ENCODE data around the gene KRT86. TPM values are rescaled to one million over a fixed set of nuclear protein-coding genes. Genes with fewer than 3 reads are reported as not detected.
"Not testable (repeated sequence)": the region's sequence is repeated elsewhere in the genome, so short reads cannot be mapped to it uniquely, and the experiment has no call there.

Gene KRT86
- total and polyA plus RNA-seq, 2 donors (not counting 1 experiment from before 2014, with no cell fraction given): 0.02 to 0.17 TPM

DNA sequence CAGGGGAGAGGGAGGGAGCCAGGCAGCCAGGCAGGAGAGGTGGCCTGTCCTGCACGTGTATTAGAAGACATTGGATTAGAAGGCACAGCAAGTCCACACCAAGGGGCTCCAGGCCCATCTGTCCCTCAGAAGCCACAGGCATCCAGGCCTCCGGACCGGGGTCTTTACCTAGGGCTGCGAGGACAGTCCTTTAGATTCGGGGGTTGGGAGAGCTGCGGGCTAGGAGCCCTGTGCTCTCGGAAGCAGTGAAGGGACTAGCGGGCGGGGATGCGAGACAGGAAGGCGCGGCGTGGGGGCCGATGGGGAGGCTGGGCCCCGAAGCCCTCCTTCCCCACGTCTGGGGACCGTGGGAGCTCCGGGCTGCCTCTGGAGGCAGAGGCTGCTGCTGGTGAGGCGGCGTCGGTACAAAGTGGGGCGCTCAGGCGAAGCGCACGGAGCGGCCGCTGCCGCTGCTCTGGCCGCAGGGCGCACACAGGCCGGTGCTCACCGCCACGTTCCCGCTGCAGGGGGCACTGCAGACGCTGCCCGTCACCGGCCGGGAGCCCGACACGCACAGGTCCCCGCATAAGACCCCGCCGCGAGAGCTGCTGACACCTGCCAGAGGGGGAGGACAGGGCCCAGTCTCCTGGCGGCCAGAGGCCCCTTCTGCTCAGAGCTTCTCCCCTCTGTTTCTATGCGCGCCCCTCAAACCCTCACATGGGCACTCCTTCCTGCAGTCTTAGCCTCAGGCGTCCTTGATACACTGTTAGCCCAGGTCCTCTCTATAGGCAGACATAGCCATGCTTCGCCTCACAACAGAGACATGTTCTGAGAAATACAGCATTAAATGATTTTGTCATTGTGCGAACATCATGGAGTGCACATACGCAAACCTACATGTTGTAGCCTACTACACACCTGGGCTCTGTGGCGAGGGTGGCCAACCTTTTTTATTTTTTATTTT, 24.1 kb upstream of the KRT86 start:
- Histone ChIP-seq H3K4me1 (ENCODE audit: control insufficient read depth, extremely low read depth, insufficient read depth, low read length) (no peaks in the 10 kb centered on the region), H3K27me3 (ENCODE audit: control insufficient read depth, insufficient read depth, low read length) (peaks cover 11% of the 10 kb centered on the region), H3K27ac (ENCODE audit: insufficient read depth, low read length) (no peak overlapping the region), H3K9ac (ENCODE audit: insufficient read depth, low read length) (no peak overlapping the region), H2AFZ (ENCODE audit: low read length) (no peak overlapping the region), H4K20me1 (ENCODE audit: control insufficient read depth, extremely low read depth, insufficient read depth, low read length) (no peaks in the 10 kb centered on the region), H3K9me3 (ENCODE audit: control insufficient read depth, insufficient read depth, low read depth, low read length) (no peaks in the 10 kb centered on the region), H3K79me2 (ENCODE audit: control insufficient read depth, insufficient read depth, low read length) (no peaks in the 10 kb centered on the region), H3K4me3 (replicated peaks in 1 of 4; ENCODE audit: control extremely low read depth in 1 of 4, insufficient read depth in 1 of 4, low read depth in 3 of 4, low read length in 4 of 4) (no peak overlapping the region), H3K36me3 (ENCODE audit: control insufficient read depth, insufficient read depth, low read length) (no peaks in the 10 kb centered on the region), H3K4me2 (ENCODE audit: extremely low read depth, insufficient read depth, low read length) (no peak overlapping the region)
- DNase-seq (ENCODE audit: low read depth in 2 of 2): no peak
- peak; percentile 76 for TF ChIP-seq EZH2 (IDR thresholded peaks at IDR 0.05; ENCODE audit: low read length, missing control alignments)
- TF ChIP-seq, protein P1, sequence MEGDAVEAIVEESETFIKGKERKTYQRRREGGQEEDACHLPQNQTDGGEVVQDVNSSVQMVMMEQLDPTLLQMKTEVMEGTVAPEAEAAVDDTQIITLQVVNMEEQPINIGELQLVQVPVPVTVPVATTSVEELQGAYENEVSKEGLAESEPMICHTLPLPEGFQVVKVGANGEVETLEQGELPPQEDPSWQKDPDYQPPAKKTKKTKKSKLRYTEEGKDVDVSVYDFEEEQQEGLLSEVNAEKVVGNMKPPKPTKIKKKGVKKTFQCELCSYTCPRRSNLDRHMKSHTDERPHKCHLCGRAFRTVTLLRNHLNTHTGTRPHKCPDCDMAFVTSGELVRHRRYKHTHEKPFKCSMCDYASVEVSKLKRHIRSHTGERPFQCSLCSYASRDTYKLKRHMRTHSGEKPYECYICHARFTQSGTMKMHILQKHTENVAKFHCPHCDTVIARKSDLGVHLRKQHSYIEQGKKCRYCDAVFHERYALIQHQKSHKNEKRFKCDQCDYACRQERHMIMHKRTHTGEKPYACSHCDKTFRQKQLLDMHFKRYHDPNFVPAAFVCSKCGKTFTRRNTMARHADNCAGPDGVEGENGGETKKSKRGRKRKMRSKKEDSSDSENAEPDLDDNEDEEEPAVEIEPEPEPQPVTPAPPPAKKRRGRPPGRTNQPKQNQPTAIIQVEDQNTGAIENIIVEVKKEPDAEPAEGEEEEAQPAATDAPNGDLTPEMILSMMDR (conservative IDR thresholded peaks at IDR 0.05 in 1 of 2, IDR thresholded peaks at IDR 0.05 in 1 of 2; ENCODE audit: low read depth in 1 of 2, low read length in 2 of 2): peak in 1 of 2 donors; percentile 23

DNA sequence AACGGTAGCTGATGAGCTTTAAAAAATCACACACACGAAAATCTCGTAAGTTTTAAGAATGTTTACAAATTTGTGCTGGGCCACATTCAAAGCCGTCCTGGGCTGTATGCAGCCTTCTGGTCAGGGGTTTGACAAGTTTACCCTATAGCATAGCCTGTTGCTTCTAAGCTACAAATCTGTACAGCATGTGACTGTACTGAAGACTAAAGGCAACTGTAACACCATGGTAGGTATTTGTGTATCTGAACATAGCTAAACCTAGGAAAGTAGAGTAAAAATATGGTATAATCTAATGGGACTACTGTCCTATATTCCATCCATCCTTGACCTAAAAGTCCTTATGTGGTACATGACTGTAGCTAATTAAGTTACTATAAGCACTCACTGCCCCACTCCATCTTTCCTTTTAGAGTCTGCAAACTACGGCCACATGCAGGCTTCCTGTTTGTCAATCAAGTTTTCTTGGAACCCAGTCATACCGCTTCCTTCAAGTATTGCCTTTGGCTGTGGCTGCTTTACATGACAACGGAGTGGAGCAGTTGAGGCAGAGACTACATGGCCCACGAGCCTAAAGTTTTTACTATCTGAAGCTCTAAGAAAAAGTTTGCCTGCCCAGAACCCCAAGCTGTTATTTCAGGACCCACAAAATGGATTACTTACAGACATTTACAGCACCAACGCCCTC, 22.9 kb upstream of the KRT86 start:
- Histone ChIP-seq H4K20me1 (ENCODE audit: control insufficient read depth, extremely low read depth, insufficient read depth, low read length) (no peaks in the 10 kb centered on the region), H3K9me3 (ENCODE audit: control insufficient read depth, insufficient read depth, low read depth, low read length) (no peaks in the 10 kb centered on the region), H3K9ac (ENCODE audit: insufficient read depth, low read length) (no peak overlapping the region), H3K36me3 (ENCODE audit: control insufficient read depth, insufficient read depth, low read length) (no peaks in the 10 kb centered on the region), H3K27ac (ENCODE audit: insufficient read depth, low read length) (no peak overlapping the region), H3K79me2 (ENCODE audit: control insufficient read depth, insufficient read depth, low read length) (no peaks in the 10 kb centered on the region), H3K4me1 (ENCODE audit: control insufficient read depth, extremely low read depth, insufficient read depth, low read length) (no peaks in the 10 kb centered on the region), H3K4me3 (replicated peaks in 1 of 4; ENCODE audit: control extremely low read depth in 1 of 4, insufficient read depth in 1 of 4, low read depth in 3 of 4, low read length in 4 of 4) (no peak overlapping the region), H2AFZ (ENCODE audit: low read length) (no peak overlapping the region), H3K4me2 (ENCODE audit: extremely low read depth, insufficient read depth, low read length) (no peak overlapping the region), H3K27me3 (ENCODE audit: control insufficient read depth, insufficient read depth, low read length) (peaks cover 18% of the 10 kb centered on the region)
- no peak for TF ChIP-seq EZH2 (IDR thresholded peaks at IDR 0.05; ENCODE audit: low read length, missing control alignments)
- TF ChIP-seq, protein P1 (conservative IDR thresholded peaks at IDR 0.05 in 1 of 2, IDR thresholded peaks at IDR 0.05 in 1 of 2; ENCODE audit: low read depth in 1 of 2, low read length in 2 of 2): no peak
- DNase-seq (ENCODE audit: low read depth in 2 of 2): no peak

DNA sequence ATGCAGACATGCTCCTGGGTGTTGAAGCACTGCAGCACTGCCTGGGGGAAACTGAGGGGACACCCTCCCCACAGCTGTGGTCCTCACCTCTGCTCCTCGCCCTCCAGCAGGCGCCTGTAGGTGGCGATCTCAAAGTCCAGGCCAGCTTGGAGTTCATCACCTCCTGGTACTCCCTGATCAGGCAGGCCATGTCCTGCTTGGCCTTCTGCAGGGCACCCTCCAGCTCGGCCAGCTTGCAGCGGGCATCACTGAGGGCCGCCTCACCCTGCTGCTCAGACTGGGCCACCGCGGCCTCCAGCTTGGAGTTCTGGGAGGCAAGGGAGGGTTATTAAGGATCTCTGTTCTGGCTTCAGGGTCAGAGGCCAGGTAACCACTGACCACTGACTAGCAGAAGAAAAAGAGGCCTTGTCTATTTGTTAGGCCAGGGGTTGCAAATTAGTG, 22.2 kb upstream of the KRT86 start:
- not testable (repeated sequence) for H3K36me3 ChIP-seq (ENCODE audit: control insufficient read depth, insufficient read depth, low read length); DNase-seq (ENCODE audit: low read depth in 2 of 2); H2AFZ ChIP-seq (ENCODE audit: low read length)

More for the DNA sequence above, 22.2 kb upstream of the KRT86 start:
- not testable (repeated sequence) for H3K9ac ChIP-seq (ENCODE audit: insufficient read depth, low read length); H3K4me3 ChIP-seq (replicated peaks in 1 of 4; ENCODE audit: control extremely low read depth in 1 of 4, insufficient read depth in 1 of 4, low read depth in 3 of 4, low read length in 4 of 4); H3K79me2 ChIP-seq (ENCODE audit: control insufficient read depth, insufficient read depth, low read length); H3K27ac ChIP-seq (ENCODE audit: insufficient read depth, low read length); H3K9me3 ChIP-seq (ENCODE audit: control insufficient read depth, insufficient read depth, low read depth, low read length); H4K20me1 ChIP-seq (ENCODE audit: control insufficient read depth, extremely low read depth, insufficient read depth, low read length); H3K4me1 ChIP-seq (ENCODE audit: control insufficient read depth, extremely low read depth, insufficient read depth, low read length); H3K4me2 ChIP-seq (ENCODE audit: extremely low read depth, insufficient read depth, low read length)
- H3K27me3 ChIP-seq (ENCODE audit: control insufficient read depth, insufficient read depth, low read length): peaks cover 18% of the 10 kb centered on the region
